ENCODE data around the gene S1PR1. TPM values are rescaled to one million over a fixed set of nuclear protein-coding genes. Genes with fewer than 3 reads are reported as not detected.

Gene S1PR1
- total and polyA plus RNA-seq, 11 donors: 37.0 to 175 (median 60.6) TPM

DNA sequence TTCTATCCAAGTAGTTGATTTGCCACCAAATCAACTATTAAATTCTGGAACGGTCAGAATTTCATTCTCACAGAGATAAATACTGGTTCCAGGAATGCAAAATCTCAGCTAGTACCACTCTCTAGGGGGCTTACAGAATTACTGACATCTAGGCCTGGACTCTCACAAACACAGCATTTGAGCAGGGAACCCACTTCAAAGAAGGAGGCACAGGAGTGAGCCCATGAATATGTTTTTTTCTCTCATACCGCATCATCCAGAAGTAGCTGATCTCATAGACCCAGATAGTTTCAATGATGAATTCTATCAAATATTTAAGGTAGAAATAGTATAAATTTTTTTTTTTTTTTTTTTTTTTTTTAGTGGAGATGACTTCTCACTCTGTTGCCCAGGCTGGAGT, 32.1 kb downstream of the S1PR1 start:
- H3K27ac ChIP-seq: no peak overlapping the region
- no peak overlapping the region for H3K4me3 ChIP-seq
- intact Hi-C loops (cut with DNase I): no loop called here
- ATAC-seq (no peak), DNase-seq (no peak)
- H3K9me3 ChIP-seq: peaks cover 0 to 14% (median 6%) of the 10 kb centered on the region in 12 donors
- no peaks in the 10 kb centered on the region for H3K36me3 ChIP-seq
- no peak for TF ChIP-seq POLR2A (IDR thresholded peaks at IDR 0.05)
- TF ChIP-seq, protein P1, sequence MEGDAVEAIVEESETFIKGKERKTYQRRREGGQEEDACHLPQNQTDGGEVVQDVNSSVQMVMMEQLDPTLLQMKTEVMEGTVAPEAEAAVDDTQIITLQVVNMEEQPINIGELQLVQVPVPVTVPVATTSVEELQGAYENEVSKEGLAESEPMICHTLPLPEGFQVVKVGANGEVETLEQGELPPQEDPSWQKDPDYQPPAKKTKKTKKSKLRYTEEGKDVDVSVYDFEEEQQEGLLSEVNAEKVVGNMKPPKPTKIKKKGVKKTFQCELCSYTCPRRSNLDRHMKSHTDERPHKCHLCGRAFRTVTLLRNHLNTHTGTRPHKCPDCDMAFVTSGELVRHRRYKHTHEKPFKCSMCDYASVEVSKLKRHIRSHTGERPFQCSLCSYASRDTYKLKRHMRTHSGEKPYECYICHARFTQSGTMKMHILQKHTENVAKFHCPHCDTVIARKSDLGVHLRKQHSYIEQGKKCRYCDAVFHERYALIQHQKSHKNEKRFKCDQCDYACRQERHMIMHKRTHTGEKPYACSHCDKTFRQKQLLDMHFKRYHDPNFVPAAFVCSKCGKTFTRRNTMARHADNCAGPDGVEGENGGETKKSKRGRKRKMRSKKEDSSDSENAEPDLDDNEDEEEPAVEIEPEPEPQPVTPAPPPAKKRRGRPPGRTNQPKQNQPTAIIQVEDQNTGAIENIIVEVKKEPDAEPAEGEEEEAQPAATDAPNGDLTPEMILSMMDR (IDR thresholded peaks at IDR 0.05): no peak
- H3K4me1 ChIP-seq: peaks cover 0 to 28% (median 9%) of the 10 kb centered on the region in 12 donors
- H3K27me3 ChIP-seq: no peaks in the 10 kb centered on the region
- WGBS, 4 donors: 91 to 97% (median 96%) methylated on average over 2 of the region's 2 CpGs

DNA sequence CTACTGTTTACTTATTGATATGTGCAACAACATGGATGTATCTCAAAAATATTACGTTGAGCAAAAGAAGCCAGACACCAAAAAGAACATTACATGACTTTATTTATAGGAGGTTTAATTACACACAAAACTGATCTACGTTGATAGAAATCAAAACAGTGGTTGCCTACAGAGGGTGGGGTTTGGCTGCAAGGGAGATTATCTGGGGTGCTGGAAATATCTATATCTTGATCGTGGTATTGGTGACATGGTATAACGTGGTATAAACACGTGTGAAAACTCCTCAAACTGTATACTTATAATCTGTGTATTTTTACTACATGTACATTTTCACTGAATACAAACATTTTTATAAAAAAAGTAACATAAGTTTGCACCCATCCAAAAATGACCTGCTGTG, 38.9 kb downstream of the S1PR1 start:
- Histone ChIP-seq H3K27me3 (no peaks in the 10 kb centered on the region), H3K9me3 (peaks cover 0 to 14% (median 6%) of the 10 kb centered on the region in 12 donors), H3K27ac (no peak overlapping the region), H3K36me3 (no peaks in the 10 kb centered on the region), H3K4me1 (peaks cover 0 to 28% (median 0%) of the 10 kb centered on the region in 12 donors), H3K4me3 (no peak overlapping the region)
- no peak for DNase-seq
- 86 to 92% (median 89%) methylated on average over 5 of the region's 5 CpGs for WGBS, 4 donors
- intact Hi-C loops (cut with DNase I): loop anchor here in 1 of 10 donors (5.0 kb wide), 1 partner anchor 33 kb away; no protein-coding TSS in a partner anchor
- no peak for ATAC-seq
- TF ChIP-seq, protein P1 (IDR thresholded peaks at IDR 0.05): no peak
- TF ChIP-seq POLR2A (IDR thresholded peaks at IDR 0.05): no peak

DNA sequence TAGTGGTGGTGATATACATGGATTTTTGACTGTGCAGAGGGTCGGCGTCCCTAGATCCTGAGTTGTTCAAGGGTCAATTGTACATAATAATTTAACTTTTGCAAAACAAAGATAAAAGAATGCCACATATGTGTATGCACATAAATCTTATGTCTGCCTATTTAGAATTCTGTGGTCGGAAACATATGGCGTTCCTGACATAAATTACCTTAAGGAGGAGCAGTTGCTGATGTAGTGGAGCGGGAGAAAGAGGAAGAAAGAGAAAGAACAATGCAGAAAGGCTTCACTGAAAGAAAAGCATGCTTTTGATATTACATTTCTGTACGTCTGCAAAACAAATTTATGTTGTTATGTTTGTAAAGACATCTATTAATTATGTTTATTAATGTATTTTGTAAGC, 40.0 kb downstream of the S1PR1 start:
- ATAC-seq: no peak
- intact Hi-C loops (cut with DNase I): loop anchor here in 1 of 10 donors (5.0 kb wide), 1 partner anchor 35 kb away; no protein-coding TSS in a partner anchor
- Histone ChIP-seq H3K27me3 (no peaks in the 10 kb centered on the region), H3K27ac (no peak overlapping the region), H3K4me3 (no peak overlapping the region), H3K4me1 (peaks cover 0 to 31% (median 0%) of the 10 kb centered on the region in 12 donors), H3K9me3 (peaks cover 0 to 6% (median under 1%) of the 10 kb centered on the region in 12 donors), H3K36me3 (no peaks in the 10 kb centered on the region)
- DNase-seq: no peak
- WGBS, 4 donors: 82 to 89% (median 86%) methylated on average over 6 of the region's 6 CpGs
- no peak for TF ChIP-seq POLR2A (IDR thresholded peaks at IDR 0.05)
- TF ChIP-seq, protein P1 (IDR thresholded peaks at IDR 0.05): no peak

DNA sequence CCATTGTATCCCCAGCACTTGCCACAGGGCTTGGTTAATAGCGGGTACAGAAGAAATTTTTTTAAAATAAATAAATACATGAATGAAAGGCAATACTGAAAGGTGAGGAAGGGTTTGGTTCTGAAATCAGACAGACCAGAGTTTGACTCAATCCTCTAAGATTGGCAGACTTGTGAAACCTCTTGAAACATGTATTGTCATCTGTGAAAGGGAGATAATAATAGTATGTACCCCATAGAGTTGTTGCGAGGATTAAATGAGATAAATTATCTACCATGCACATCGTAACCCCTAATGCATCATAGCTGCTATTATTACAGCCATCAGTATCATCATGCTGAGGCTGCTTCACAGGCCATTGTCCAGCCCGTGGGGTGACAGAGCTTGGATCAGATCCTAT, 41.4 kb downstream of the S1PR1 start:
- Histone ChIP-seq H3K27me3 (no peaks in the 10 kb centered on the region), H3K9me3 (no peaks in the 10 kb centered on the region), H3K27ac (peak overlapping the region in 1 of 12 donors; percentile 72), H3K36me3 (no peaks in the 10 kb centered on the region), H3K4me3 (no peak overlapping the region), H3K4me1 (peaks cover 0 to 34% (median 0%) of the 10 kb centered on the region in 12 donors)
- intact Hi-C loops (cut with DNase I): loop anchor here in 1 of 10 donors (5.0 kb wide), 1 partner anchor 36 kb away; no protein-coding TSS in a partner anchor
- TF ChIP-seq, protein P1 (IDR thresholded peaks at IDR 0.05): no peak
- TF ChIP-seq POLR2A (IDR thresholded peaks at IDR 0.05): no peak
- ATAC-seq (no peak), DNase-seq (no peak)
- 72 to 80% (median 76%) methylated on average over 4 of the region's 4 CpGs for WGBS, 4 donors

All from heart left ventricle (tissue), 16 donors.